Activated naive CD4-positive, alpha-beta T cell treated with anti-CD3 and anti-CD28 coated beads, Interleukin-2, amount 10 ng/mL, durations not matched to agents 7 days and 5 days (primary cell): Measurements from ENCODE around the gene TPSAB1.

Experiments
- CTCF ChIA-PET: fragments of 350-600 bp; sonication (Branson Sonifier 250); formaldehyde crosslinking; loops from one replicate; lab custom pipeline; 2021; ENCODE audit warnings: antibody characterized with exemption; lab: Charles Lee
- DNase-seq: peaks from one replicate; pipeline ENCODE4 v3.0.0-alpha.2; 2020
- H3K27ac Mint-ChIP-seq: one replicate; pipeline ENCODE4 v1.8.0; 2021; ENCODE audit warnings: mild to moderate bottlenecking, moderate library complexity, mixed read lengths
- H3K27me3 Mint-ChIP-seq: one replicate; pipeline ENCODE4 v1.8.0; 2021; ENCODE audit warnings: mild to moderate bottlenecking, mixed read lengths
- H3K36me3 Mint-ChIP-seq: one replicate; pipeline ENCODE4 v1.8.0; 2021; ENCODE audit warnings: mixed read lengths
- H3K4me1 Mint-ChIP-seq: one replicate; pipeline ENCODE4 v1.8.0; 2021; ENCODE audit warnings: mixed read lengths
- H3K4me3 Mint-ChIP-seq: one replicate; pipeline ENCODE4 v1.8.0; 2021; ENCODE audit warnings: mild to moderate bottlenecking, moderate library complexity, mixed read lengths
- H3K9me3 Mint-ChIP-seq: one replicate; pipeline ENCODE4 v1.8.0; 2021; ENCODE audit warnings: mixed read lengths

TPSAB1 gene

DNA sequence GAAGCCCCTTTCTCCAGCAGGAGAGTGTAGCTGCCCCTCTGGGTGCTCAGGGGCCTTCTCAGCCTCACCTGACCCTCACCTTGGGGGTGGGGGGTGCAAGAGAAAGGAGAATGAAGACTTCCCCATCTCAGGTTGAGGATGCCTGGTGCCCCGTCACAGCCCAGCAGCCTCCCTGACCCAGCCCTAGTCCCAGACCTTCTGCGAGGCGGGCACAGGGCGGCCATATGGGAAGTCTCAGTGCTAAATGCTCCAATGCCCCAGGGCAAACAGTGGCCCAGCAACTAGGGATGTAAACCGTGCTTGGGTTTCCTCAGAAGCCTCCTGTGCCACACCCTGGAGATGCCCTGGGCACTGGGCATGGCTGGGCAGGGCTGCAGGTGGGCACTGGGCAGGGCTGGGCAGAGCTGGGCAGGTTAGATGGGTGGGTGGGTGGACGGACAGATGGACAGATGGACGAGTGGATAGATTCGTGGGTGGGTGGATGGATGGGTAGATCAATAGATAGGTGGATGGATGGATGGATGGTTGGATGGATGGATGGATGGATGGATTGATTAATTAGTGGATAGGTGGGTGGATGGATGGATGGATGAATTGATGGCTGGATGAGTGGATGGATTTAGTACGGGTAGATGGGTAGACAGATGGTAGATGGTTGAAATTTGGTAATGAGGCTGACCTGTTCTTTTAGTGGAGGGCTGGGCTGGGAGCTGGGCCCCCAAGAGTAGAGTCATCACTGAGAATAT lies 32.1 kb downstream of the TPSAB1 start:
- Mint-ChIP-seq H3K36me3 (no peaks in the 10 kb centered on the region), H3K27me3 (peaks cover 19% of the 10 kb centered on the region), H3K9me3 (no peaks in the 10 kb centered on the region), H3K27ac (no peak overlapping the region), H3K4me3 (no peak overlapping the region), H3K4me1 (no peaks in the 10 kb centered on the region)
- DNase-seq = no peak
- CTCF ChIA-PET = no interaction called here

DNA sequence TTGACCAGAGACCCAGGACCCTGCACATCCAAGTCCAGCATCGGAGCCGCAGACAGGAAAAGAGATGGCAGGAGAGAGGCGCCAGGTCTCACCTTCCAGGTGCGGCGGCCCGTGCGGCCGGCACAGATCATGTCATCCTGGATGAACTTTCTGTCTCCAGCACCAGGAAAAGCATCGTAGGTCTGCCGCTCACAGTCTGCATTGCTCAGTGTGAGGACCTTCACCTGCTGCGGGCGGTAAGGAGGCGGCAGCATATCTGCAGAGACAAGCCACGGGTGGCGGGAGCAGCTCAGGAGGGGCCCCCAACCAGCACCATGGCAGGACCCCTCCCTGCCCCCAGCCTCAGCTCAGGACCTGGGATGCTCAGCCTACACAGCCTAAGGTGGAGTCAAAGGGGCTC lies 33.3 kb downstream of the TPSAB1 start:
- no peak for DNase-seq
- Mint-ChIP-seq H3K4me1 (no peaks in the 10 kb centered on the region), H3K36me3 (no peaks in the 10 kb centered on the region), H3K4me3 (no peak overlapping the region), H3K27me3 (peaks cover 27% of the 10 kb centered on the region), H3K27ac (no peak overlapping the region), H3K9me3 (no peaks in the 10 kb centered on the region)
- CTCF ChIA-PET = no interaction called here

DNA sequence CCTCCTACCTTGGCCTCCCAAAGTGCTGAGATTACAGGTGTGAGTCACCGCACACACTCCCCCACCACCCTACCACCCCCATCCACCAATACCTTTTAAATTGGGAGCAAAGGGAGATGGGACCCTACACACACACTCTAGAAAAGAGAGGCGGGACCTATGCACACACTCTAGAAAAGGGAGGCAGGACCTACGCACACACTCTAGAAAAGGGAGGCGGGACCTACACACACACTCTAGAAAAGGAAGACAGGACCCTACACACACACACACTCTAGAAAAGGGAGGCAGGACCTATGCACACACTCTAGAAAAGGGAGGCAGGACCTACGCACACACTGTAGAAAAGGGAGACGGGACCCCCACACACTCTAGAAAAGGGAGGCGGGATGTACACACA lies 34.3 kb downstream of the TPSAB1 start:
- H3K4me1 Mint-ChIP-seq = no peaks in the 10 kb centered on the region
- H3K4me3 Mint-ChIP-seq = no peak overlapping the region
- H3K9me3 Mint-ChIP-seq = no peaks in the 10 kb centered on the region
- CTCF ChIA-PET = no interaction called here
- H3K27me3 Mint-ChIP-seq = peaks cover 23% of the 10 kb centered on the region
- H3K27ac Mint-ChIP-seq = no peak overlapping the region
- no peak for DNase-seq
- no peaks in the 10 kb centered on the region for H3K36me3 Mint-ChIP-seq

DNA sequence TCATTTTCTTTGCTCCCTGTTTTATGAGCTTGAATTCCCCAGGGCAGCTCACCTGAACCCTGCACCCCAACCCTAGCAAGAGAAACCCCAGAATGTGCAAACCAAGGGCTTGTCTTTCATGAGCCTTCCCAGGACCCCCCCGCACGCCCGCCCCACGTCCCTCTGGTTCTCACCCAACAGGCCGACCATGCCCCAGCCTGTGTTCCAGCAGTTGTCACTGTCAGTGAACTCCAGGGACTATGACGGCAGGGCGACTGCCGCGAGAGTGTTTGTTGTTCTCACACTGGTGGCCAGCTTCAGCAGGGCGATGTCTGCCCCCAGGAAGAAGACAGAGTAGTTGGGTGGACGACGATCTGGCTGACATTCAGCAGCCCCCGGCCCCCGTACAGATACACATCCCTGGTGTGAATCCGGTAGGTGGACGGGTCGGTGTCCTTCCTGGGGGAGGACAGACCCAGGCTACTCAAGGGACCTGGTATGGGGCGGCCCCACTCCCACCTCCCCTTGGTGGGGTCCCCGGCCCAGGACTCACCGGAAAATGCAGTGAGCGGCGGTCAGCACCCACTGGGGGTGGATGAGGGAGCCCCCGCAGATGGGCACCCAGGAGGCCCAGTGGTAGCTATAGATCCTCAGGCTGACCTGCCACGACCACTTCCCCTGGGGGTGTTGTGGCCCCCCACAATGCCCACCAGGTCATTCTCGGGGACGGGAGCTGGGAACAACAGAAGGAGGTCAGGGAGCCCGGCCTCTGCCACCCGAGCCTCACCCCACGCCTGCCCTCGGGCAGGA lies 35.5 kb downstream of the TPSAB1 start:
- Mint-ChIP-seq H3K27ac (no peak overlapping the region), H3K4me1 (no peaks in the 10 kb centered on the region), H3K9me3 (no peaks in the 10 kb centered on the region), H3K27me3 (peaks cover 27% of the 10 kb centered on the region), H3K4me3 (no peak overlapping the region), H3K36me3 (no peaks in the 10 kb centered on the region)
- CTCF ChIA-PET = no interaction called here
- no peak for DNase-seq

DNA sequence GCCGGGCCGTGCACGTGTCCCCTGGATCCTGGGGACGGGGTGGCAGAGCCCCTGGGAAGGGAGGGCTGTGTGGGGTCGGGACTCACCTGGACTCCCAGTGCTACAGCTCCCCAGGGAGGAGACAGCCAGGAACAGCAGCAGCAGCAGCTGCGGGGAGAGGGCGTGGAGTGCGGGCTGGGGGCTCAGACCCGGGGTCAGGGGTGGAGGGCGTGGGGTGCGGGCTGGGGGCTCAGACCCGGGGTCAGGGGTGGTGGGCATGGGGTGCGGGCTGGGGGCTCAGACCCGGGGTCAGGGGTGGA lies 36.0 kb downstream of the TPSAB1 start:
- H3K36me3 Mint-ChIP-seq = no peaks in the 10 kb centered on the region
- H3K9me3 Mint-ChIP-seq = no peaks in the 10 kb centered on the region
- H3K27ac Mint-ChIP-seq = no peak overlapping the region
- H3K4me3 Mint-ChIP-seq = no peak overlapping the region
- H3K27me3 Mint-ChIP-seq = peaks cover 24% of the 10 kb centered on the region
- CTCF ChIA-PET = no interaction called here
- no peak for DNase-seq
- H3K4me1 Mint-ChIP-seq = no peaks in the 10 kb centered on the region

DNA sequence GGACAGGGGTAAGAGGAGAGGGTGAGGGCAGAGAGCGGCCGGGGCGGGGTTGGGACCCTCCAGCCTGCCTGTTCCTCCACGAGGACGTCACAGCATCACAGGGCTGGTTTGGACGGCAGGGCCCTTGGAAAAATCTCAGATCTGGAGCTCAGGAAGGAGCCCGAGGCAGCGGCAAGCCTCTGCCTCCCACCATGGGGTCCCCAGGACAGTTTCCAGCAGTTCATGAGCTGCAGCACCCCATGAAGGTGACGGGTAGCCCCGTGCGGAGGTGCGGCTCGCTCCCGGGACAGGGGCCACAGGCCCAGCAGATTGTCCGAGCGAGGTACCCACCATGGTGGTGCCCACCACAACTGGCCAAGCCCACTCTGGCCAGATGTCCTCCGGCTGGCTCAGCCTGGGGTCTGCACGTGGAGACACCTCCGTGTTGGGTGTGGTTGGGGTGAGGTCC lies 36.7 kb downstream of the TPSAB1 start:
- no peak overlapping the region for H3K27ac Mint-ChIP-seq
- no peaks in the 10 kb centered on the region for H3K9me3 Mint-ChIP-seq
- DNase-seq = no peak
- peaks cover 25% of the 10 kb centered on the region for H3K27me3 Mint-ChIP-seq
- CTCF ChIA-PET = no interaction called here
- H3K4me1 Mint-ChIP-seq = no peaks in the 10 kb centered on the region
- H3K4me3 Mint-ChIP-seq = no peak overlapping the region
- H3K36me3 Mint-ChIP-seq = no peaks in the 10 kb centered on the region

DNA sequence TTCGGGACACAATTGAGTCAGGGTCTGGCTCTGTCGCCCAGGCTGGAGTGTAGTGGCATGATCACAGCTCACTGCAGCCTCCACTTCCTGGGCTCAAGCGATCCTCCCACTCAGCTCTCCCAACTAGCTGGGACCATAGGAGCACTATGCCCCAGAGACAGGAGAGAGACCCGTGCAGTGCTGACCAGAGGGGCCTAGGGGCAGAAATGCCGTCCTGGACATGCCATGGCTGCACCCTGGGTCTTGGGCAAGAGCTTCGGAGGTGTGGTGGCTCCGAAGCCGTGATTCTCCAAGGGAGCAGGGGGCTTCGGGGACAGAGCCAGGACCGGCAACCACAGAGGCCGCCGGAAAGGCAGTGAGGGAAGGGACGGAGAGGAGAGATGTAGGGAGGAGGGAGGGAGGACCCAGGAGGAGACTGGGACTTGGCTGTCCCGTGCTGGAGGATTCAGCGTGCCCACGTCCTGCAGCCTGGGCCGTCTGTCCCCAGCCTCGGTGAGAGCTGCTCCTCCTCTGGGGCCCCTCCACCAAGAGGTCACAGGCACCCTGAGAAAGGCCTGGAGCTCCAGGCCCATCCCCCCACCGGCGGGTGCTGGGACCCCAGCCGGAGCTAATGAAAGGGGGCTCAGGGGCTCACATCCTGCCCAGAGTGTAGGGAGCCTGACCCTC lies 37.2 kb downstream of the TPSAB1 start:
- CTCF ChIA-PET = interaction anchor here (1.5 kb wide), 1 partner anchor 24 kb away, joined by 3 read pairs; no protein-coding TSS in a partner anchor
- H3K36me3 Mint-ChIP-seq = no peaks in the 10 kb centered on the region

DNA sequence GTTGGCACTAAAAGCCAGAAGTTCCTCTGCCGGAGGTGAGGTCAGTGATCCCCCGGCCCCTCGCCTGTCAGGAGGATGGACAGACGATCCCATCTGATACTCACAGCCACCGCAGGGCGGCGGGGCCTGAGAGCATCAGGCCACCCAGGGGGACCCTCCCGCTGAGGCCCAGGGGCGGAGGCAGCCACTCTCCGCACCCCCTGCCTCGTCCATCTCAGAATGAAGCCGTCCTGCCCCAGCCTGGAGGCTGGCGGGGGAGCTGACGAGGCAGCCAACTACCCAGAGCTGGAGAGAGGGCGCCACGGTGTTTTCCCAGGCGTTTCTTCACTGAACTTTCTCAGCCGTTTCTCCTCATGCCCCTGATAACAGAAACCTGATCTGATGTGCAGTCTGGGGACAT lies 38.0 kb downstream of the TPSAB1 start:
- Mint-ChIP-seq H3K4me3 (no peak overlapping the region), H3K27me3 (peaks cover 34% of the 10 kb centered on the region), H3K36me3 (no peaks in the 10 kb centered on the region), H3K9me3 (no peaks in the 10 kb centered on the region), H3K4me1 (no peaks in the 10 kb centered on the region), H3K27ac (no peak overlapping the region)
- CTCF ChIA-PET = interaction anchor here (0.6 to 1.5 kb wide), 2 partner anchors 23 to 414 kb away, joined by 3 read pairs; no protein-coding TSS in a partner anchor
- no peak for DNase-seq

More for the DNA sequence above, 37.2 kb downstream of the TPSAB1 start:
- Mint-ChIP-seq H3K4me1 (no peaks in the 10 kb centered on the region), H3K27me3 (peaks cover 31% of the 10 kb centered on the region), H3K27ac (no peak overlapping the region), H3K9me3 (no peaks in the 10 kb centered on the region), H3K4me3 (no peak overlapping the region)
- no peak for DNase-seq

DNA sequence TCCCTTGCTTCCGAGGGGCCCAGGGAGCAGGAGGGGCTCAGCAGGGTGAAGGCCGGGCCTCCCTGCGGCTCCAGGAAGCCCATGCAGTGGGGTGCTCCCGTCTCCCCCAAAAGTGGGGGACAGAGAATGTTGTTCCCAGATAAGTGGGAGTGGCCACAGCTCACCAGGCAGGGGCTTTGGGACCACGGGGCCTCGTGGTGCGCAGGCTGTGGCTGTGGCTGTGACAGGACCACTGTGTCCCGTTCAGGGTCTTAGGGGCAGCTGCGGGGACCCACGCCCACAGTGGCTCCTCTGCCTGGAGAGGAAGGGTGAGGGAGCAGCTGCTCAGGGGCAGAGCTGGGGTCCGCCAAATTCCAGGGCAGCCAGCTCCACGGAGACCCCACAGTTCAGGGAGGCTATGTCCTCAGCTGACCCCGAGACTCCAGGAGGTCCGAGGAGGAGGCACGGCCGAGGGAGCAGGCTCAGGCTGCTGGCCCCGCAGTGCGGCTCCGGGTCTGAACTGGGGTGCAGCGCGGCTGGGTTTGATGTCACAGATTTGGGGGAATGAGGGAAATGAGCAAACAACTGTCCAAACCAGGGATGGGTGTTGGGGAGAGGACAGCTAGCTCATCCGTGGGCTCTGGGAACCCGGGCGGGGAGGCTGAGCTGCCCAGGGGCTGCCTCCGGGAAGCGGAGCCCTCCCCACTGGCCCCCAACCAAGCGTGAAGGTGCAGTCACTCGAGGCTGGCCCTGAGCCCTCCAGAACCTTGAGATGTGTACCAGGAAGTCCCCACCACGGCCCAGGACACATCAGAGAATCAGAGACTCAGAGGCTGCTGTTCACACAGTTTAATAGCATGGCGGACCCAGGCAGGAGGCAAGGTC lies 38.8 kb downstream of the TPSAB1 start:
- CTCF ChIA-PET = interaction anchor here (0.6 to 1.5 kb wide), 2 partner anchors 22 to 415 kb away, joined by 3 read pairs; no protein-coding TSS in a partner anchor
- Mint-ChIP-seq H3K27me3 (peaks cover 43% of the 10 kb centered on the region), H3K27ac (no peak overlapping the region), H3K4me1 (no peaks in the 10 kb centered on the region), H3K36me3 (no peaks in the 10 kb centered on the region), H3K9me3 (no peaks in the 10 kb centered on the region), H3K4me3 (no peak overlapping the region)
- DNase-seq = no peak

DNA sequence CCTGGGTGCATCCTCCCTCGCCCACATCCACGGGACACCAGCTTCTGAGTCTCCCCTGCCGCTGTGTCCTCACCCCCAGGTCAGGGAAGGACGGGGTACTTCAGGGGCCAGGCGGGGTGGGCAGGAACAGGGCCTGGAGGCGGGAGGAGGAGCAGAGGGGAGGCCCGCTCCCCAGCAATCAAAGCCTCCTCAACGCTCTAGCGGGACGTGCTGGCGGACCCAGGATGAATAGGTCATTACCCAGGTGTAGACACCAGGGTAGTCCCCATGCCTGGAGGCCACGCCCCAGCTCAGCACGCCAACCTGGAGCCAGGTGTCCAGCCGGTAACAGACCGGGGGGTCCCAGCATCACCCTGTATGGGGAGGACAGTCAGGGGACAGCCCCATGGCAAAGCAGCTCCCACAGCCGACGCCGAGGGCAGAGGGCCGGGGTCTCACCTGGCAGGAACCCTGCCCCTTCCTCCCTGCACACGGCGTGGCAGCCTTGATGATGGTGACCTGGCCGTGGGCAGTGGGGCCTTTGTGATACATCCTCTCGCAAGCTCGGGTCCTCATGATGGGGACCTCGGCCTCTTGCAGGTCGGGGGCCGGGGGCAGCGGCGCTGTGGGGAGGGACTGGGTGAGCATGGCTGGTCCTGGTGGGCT lies 39.6 kb downstream of the TPSAB1 start:
- DNase-seq = no peak
- CTCF ChIA-PET = interaction anchor here (1.0 kb wide), 1 partner anchor 19 kb away, joined by 3 read pairs; no protein-coding TSS in a partner anchor
- Mint-ChIP-seq H3K4me1 (no peaks in the 10 kb centered on the region), H3K36me3 (no peaks in the 10 kb centered on the region), H3K27ac (no peak overlapping the region), H3K4me3 (no peak overlapping the region), H3K27me3 (peaks cover 45% of the 10 kb centered on the region), H3K9me3 (no peaks in the 10 kb centered on the region)

DNA sequence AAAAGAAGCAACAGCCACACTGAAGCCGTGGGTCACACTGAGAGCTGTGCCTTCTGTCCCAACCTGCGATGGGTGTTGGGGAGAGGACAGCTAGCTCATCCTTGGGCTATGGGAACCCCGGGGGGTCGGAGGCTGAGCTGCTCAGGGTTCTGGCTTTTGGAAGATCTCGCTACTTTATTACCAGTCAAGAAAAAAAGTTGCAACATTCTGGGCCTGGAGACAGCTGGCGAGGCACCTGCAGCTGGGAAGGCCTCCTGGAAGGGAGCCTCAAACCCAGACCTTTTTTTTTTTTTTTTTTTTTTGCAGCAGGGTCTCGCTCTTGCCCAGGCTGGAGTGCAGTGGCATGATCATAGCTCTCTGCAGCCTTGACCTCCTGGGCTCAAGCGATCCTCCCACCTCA lies 40.3 kb downstream of the TPSAB1 start:
- Mint-ChIP-seq H3K9me3 (no peaks in the 10 kb centered on the region), H3K4me3 (no peak overlapping the region), H3K4me1 (no peaks in the 10 kb centered on the region), H3K27me3 (peaks cover 49% of the 10 kb centered on the region), H3K36me3 (no peaks in the 10 kb centered on the region), H3K27ac (no peak overlapping the region)
- CTCF ChIA-PET = interaction anchor here (1.0 kb wide), 1 partner anchor 19 kb away, joined by 3 read pairs; no protein-coding TSS in a partner anchor
- DNase-seq = no peak

DNA sequence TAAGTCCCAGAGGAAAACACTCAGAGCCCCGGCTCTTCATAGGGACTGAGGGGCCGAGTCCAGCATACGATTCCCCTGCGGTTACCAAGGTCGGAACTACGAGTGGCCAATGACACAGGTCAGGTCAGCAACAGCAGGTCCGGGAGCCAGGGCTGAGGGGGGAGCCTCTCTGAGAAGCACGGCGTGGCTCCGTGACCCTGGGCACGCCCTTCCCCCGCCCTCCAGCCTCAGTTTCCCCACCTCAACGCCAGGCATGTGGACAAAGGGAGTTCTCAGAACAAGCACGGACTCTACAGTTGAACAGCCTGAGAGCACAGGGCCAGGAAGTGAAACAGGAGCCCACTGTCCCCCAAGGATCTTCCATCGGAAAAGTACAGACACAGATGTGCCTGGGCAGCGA lies 41.0 kb downstream of the TPSAB1 start:
- Mint-ChIP-seq H3K27me3 (peaks cover 52% of the 10 kb centered on the region), H3K9me3 (no peaks in the 10 kb centered on the region), H3K36me3 (no peaks in the 10 kb centered on the region), H3K27ac (no peak overlapping the region), H3K4me1 (no peaks in the 10 kb centered on the region), H3K4me3 (no peak overlapping the region)
- DNase-seq = no peak
- CTCF ChIA-PET = no interaction called here

DNA sequence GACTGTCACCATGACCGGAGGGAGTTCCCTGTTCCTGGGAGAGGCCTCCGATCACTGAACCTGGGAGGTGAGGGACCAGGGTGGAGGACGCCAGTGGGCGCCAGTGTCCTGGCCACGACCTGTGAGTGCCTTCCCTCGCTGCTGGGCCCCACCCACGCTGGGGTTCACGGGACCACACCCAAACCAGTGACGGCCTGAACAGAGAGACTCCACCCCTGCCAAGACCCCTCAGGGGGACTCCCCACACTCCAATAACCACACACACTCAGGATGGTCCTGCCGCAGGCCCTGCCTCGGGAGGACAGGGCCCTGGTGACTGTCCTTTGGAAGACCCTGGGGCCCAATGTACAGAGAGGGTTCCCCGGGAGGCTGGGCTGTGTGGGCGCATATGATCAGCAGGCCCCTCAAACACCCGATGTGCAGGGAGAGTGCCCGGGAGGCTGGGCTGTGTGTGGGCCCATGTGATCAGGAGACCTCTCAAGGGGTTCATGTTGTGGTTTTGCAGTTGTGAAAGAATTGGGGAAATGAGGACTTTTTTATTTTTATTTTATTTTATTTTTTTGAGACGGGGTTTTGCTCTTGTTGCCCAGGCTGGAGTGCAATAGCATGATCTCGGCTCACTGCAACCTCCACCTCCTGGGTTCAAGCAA lies 41.9 kb downstream of the TPSAB1 start:
- CTCF ChIA-PET = no interaction called here
- DNase-seq = no peak
- H3K4me1 Mint-ChIP-seq = no peaks in the 10 kb centered on the region
- H3K4me3 Mint-ChIP-seq = no peak overlapping the region
- no peak overlapping the region for H3K27ac Mint-ChIP-seq
- H3K27me3 Mint-ChIP-seq = peaks cover 56% of the 10 kb centered on the region
- H3K9me3 Mint-ChIP-seq = no peaks in the 10 kb centered on the region
- no peaks in the 10 kb centered on the region for H3K36me3 Mint-ChIP-seq
